PC-9 (cell line): ENCODE data around the gene IL1R2.

Experiments
- CTCF ChIP-seq: fragments of 200-600 bp; sonication (generic); conservative IDR thresholded peaks from 2 replicates; pipeline ENCODE4 v1.6.1; 2017; ENCODE audit warnings: mixed run types, antibody characterized with exemption, mild to moderate bottlenecking, moderate library complexity
- EZH2 ChIP-seq: fragments of 200-600 bp; sonication (generic); IDR thresholded peaks from 2 replicates; pipeline ENCODE4 v1.8.0; 2017; ENCODE audit warnings: antibody characterized with exemption, low read depth

GRCh38 chr2:101949304-101949703 is 42.5 kb upstream of the IL1R2 start:
- no peak for TF ChIP-seq EZH2
- TF ChIP-seq CTCF: no peak
